GM23338 (cell line): ENCODE results near the gene DARS2. TPM values are rescaled to one million over a fixed set of nuclear protein-coding genes. Genes with fewer than 3 reads are reported as not detected.

ENCODE experiments used
- ATAC-seq: fragments of 200-7000 bp; cut with Tn5 transposase; 3 replicates; pipeline ENCODE4 v1.9.1; 2020
- DNase-seq: peaks from one replicate; pipeline ENCODE4 v3.0.0-alpha.2; 2015; ENCODE audit warnings: low spot score
- H2AFZ ChIP-seq: fragments of 200-600 bp; sonication (generic); 2 replicates; pipeline ENCODE4 v1.8.0; 2016; ENCODE audit warnings: antibody characterized with exemption, mild to moderate bottlenecking, moderate library complexity
- H3F3A ChIP-seq: fragments of 200-600 bp; sonication (generic); replicated peaks from 2 replicates; pipeline ENCODE4 v1.8.0; 2017; ENCODE audit warnings: antibody characterized with exemption, mixed run types, low read depth
- H3K27ac ChIP-seq: fragments of 200-600 bp; sonication (generic); 2 replicates; pipeline ENCODE4 v1.6.1; 2016; ENCODE audit warnings: low read depth
- H3K27me3 ChIP-seq: fragments of 200-600 bp; sonication (generic); 2 replicates; pipeline ENCODE4 v1.8.0; 2016; ENCODE audit warnings: mild to moderate bottlenecking, mixed run types, moderate library complexity; ENCODE audit not compliant: insufficient read depth
- H3K36me3 ChIP-seq: fragments of 200-600 bp; sonication (generic); 2 replicates; pipeline ENCODE4 v1.8.0; 2016; ENCODE audit warnings: mild to moderate bottlenecking; ENCODE audit not compliant: insufficient read depth
- H3K4me1 ChIP-seq: fragments of 200-600 bp; sonication (generic); 2 replicates; pipeline ENCODE4 v1.8.0; 2016; ENCODE audit warnings: mild to moderate bottlenecking, moderate library complexity; ENCODE audit not compliant: insufficient read depth
- H3K4me2 ChIP-seq: fragments of 200-600 bp; sonication (generic); 2 replicates; pipeline ENCODE4 v1.7.1; 2017; ENCODE audit warnings: mixed run types
- H3K4me3 ChIP-seq: fragments of 200-600 bp; sonication (generic); 2 replicates; pipeline ENCODE4 v1.6.1; 2016; ENCODE audit warnings: mixed run types
- H3K79me2 ChIP-seq: fragments of 200-600 bp; sonication (generic); replicated peaks from 2 replicates; pipeline ENCODE4 v1.8.0; 2017; ENCODE audit warnings: mild to moderate bottlenecking; ENCODE audit not compliant: insufficient read depth
- H3K9me2 ChIP-seq: fragments of 200-600 bp; sonication (generic); 2 replicates; pipeline ENCODE4 v1.8.0; 2017; ENCODE audit not compliant: insufficient read depth
- H4K20me1 ChIP-seq: fragments of 200-600 bp; sonication (generic); replicated peaks from 2 replicates; pipeline ENCODE4 v1.8.0; 2017; ENCODE audit warnings: mild to moderate bottlenecking; ENCODE audit not compliant: insufficient read depth
- H3K27ac Mint-ChIP-seq: 2 replicates; pipeline ENCODE4 v1.8.0; 2020; ENCODE audit warnings: inconsistent platforms, mild to moderate bottlenecking, moderate library complexity, mixed read lengths
- H3K27me3 Mint-ChIP-seq: 3 replicates; pipeline ENCODE4 v1.8.0; 2022; ENCODE audit warnings: low read depth, mild to moderate bottlenecking, moderate library complexity, mixed read lengths, inconsistent platforms; ENCODE audit not compliant: insufficient read depth, poor library complexity
- H3K36me3 Mint-ChIP-seq: 3 replicates; pipeline ENCODE4 v1.8.0; 2021; ENCODE audit warnings: low read depth, mild to moderate bottlenecking, inconsistent platforms, moderate library complexity, mixed read lengths
- H3K4me1 Mint-ChIP-seq: 3 replicates; pipeline ENCODE4 v1.8.0; 2020; ENCODE audit warnings: mild to moderate bottlenecking, inconsistent platforms, mixed read lengths
- H3K4me3 Mint-ChIP-seq: 3 replicates; pipeline ENCODE4 v1.8.0; 2021; ENCODE audit warnings: moderate library complexity, mild to moderate bottlenecking, inconsistent platforms, mixed read lengths
- H3K9me3 Mint-ChIP-seq: 3 replicates; pipeline ENCODE4 v1.8.0; 2020; ENCODE audit warnings: moderate library complexity, mild to moderate bottlenecking, inconsistent platforms, mixed read lengths
- CREB1 ChIP-seq: fragments of 250-450 bp; sonication (Bioruptor Pico); IDR thresholded peaks from 2 replicates; pipeline ENCODE4 v1.5.0; 2020; ENCODE audit warnings: low read depth, mild to moderate bottlenecking, moderate library complexity
- CTCF ChIP-seq, 2 experiments: fragments of 200-600 bp in 1 of 2; sonication (generic) in 1 of 2; conservative IDR thresholded peaks; 2 replicates each; pipeline versions ENCODE4 v1.5.1 to v1.6.1; 2016 to 2017; ENCODE audit warnings: antibody characterized with exemption in 2 of 2, low read depth in 2 of 2, mild to moderate bottlenecking in 2 of 2, moderate library complexity in 1 of 2
- ETS1 ChIP-seq: IDR thresholded peaks from 2 replicates; pipeline ENCODE4 v1.6.1; 2016; ENCODE audit warnings: antibody characterized with exemption
- EZH2 ChIP-seq: fragments of 200-600 bp; sonication (generic); IDR thresholded peaks from one replicate; pipeline ENCODE4 v1.8.0; 2017; ENCODE audit warnings: antibody characterized with exemption, mild to moderate bottlenecking, low read depth; ENCODE audit not compliant: unreplicated experiment
- EZH2phosphoT487 ChIP-seq: fragments of 200-600 bp; sonication (generic); IDR thresholded peaks from one replicate; pipeline ENCODE4 v1.8.1; 2018; ENCODE audit warnings: antibody characterized with exemption; ENCODE audit not compliant: unreplicated experiment
- JUNB ChIP-seq: IDR thresholded peaks from one replicate; pipeline ENCODE4 v1.6.1; 2016; ENCODE audit warnings: antibody characterized with exemption; ENCODE audit not compliant: unreplicated experiment
- NANOG ChIP-seq: IDR thresholded peaks from 2 replicates; pipeline ENCODE4 v1.6.1; 2016; ENCODE audit warnings: antibody characterized with exemption, borderline replicate concordance
- POLR2AphosphoS5 ChIP-seq: IDR thresholded peaks from 2 replicates; pipeline ENCODE4 v1.6.1; 2016; ENCODE audit warnings: antibody characterized with exemption, low read depth
- REST ChIP-seq: IDR thresholded peaks from one replicate; pipeline ENCODE4 v1.6.1; 2018; ENCODE audit warnings: antibody characterized with exemption; ENCODE audit not compliant: unreplicated experiment
- STAT1 ChIP-seq: IDR thresholded peaks from one replicate; pipeline ENCODE4 v1.6.1; 2016; ENCODE audit warnings: antibody characterized with exemption; ENCODE audit not compliant: unreplicated experiment
- ZNF114 ChIP-seq: fragments of 250-450 bp; sonication (Bioruptor Pico); IDR thresholded peaks from 2 replicates; pipeline ENCODE4 v1.5.0; 2020; ENCODE audit warnings: mild to moderate bottlenecking, moderate library complexity
- ZNF331 ChIP-seq: fragments of 250-450 bp; sonication (Bioruptor Pico); IDR thresholded peaks from 2 replicates; pipeline ENCODE4 v1.5.0; 2020; ENCODE audit warnings: low read depth, mild to moderate bottlenecking, moderate library complexity
- ZNF462 ChIP-seq: fragments of 250-450 bp; sonication (Bioruptor Pico); IDR thresholded peaks from 2 replicates; pipeline ENCODE4 v1.5.0; 2020; ENCODE audit warnings: mild to moderate bottlenecking, moderate library complexity
- polyA plus RNA-seq: library from polyadenylated mRNA; unstranded; fragments of >200 nt; fragmentation: Nextera tagmentation; extraction: Ambion mirVana; gene quantifications from 2 replicates; pipeline ENCODE4 v1.2.1, GENCODE V29; 2016
- total RNA-seq: library from RNA; depleted of rRNA; stranded (reverse); fragments of >200 nt; shearing (Covaris generic); gene quantifications from 2 replicates; pipeline ENCODE4 v1.2.3, GENCODE V29; 2014

DARS2 gene
- total and polyA plus RNA-seq, 2 experiments from 2014 or later: 18.1 to 41.1 TPM

GRCh38 chr1:173856014-173856413 lies 31.5 kb downstream of the DARS2 start:
- Histone ChIP-seq H2AFZ (no peak overlapping the region), H3K4me2 (no peak overlapping the region), H3K4me1 (peaks cover 11% of the 10 kb centered on the region), H3F3A (0 out of 2 replicates have a peak, but pooled peaks cover 4% of the 10 kb centered on the region), H3K4me3 (no peak overlapping the region), H3K27me3 (no peaks in the 10 kb centered on the region), H3K27ac (peak overlapping the region; percentile 35; the same call in 1 of the 2 replicates), H4K20me1 (no peaks in the 10 kb centered on the region), H3K9me2 (no peaks in the 10 kb centered on the region), H3K79me2 (0 out of 2 replicates have a peak, but pooled peaks cover 4% of the 10 kb centered on the region), H3K36me3 (peaks cover 6% of the 10 kb centered on the region; the same call in 1 of the 2 replicates)
- ATAC-seq: no peak
- H3K27ac Mint-ChIP-seq: no peak overlapping the region
- no peak overlapping the region for H3K4me3 Mint-ChIP-seq
- no peaks in the 10 kb centered on the region; the same call in 2 of the 3 replicates for H3K9me3 Mint-ChIP-seq
- TF ChIP-seq CREB1 (CRISPR knock-in tag) (no peak), NANOG (no peak), REST (no peak), EZH2 (no peak), EZH2phosphoT487 (no peak), STAT1 (no peak), ETS1 (no peak), ZNF114 (CRISPR knock-in tag) (no peak), ZNF331 (CRISPR knock-in tag) (no peak), POLR2AphosphoS5 (no peak), ZNF462 (no peak), CTCF (conservative IDR thresholded peaks at IDR 0.05; ENCODE audit: low read depth in 2 of 2) (no peak), JUNB (no peak)
- H3K27me3 Mint-ChIP-seq: peaks cover 10% of the 10 kb centered on the region
- DNase-seq: no peak
- H3K36me3 Mint-ChIP-seq: peaks cover 72% of the 10 kb centered on the region
- H3K4me1 Mint-ChIP-seq: peaks cover 14% of the 10 kb centered on the region
